ENCODE results near the gene RPS29. TPM values are rescaled to one million over a fixed set of nuclear protein-coding genes. Genes with fewer than 3 reads are reported as not detected.

Gene RPS29
- polyA plus RNA-seq, 1 donor from 2014 or later = 6,695 TPM

DNA sequence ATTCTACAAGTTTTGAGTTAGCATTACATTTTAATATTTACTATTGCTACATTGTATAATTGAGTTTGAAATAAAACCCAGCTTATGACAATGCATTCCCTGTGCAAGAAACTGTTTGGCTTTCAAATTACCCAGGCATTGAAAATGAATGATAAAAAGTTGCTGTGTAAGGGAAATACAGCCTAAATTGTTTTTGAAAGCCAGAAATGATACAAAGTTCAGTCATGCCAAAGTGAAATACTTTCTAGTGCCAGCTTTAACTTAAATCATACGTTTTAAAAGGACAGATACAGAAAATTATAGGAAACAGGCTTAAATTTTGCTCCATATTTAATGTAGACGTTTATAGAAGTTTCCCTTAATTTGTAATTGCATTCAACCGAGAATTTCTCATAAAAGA is 37.2 kb upstream of the RPS29 start:
- H2AFZ ChIP-seq (ENCODE audit: low read depth, low read length) = no peak overlapping the region
- no peaks in the 10 kb centered on the region for H4K20me1 ChIP-seq (ENCODE audit: insufficient read depth)
- no peaks in the 10 kb centered on the region for H3K9me2 ChIP-seq (ENCODE audit: insufficient read depth, low read length)
- H3K9me3 ChIP-seq (ENCODE audit: low read length) = no peaks in the 10 kb centered on the region
- no peak overlapping the region for H3K9ac ChIP-seq (ENCODE audit: low read length)
- H3K27me3 ChIP-seq (ENCODE audit: insufficient read depth, low read depth, low read length) = no peaks in the 10 kb centered on the region
- H3K4me3 ChIP-seq (ENCODE audit: low read length) = peak overlapping the region; percentile 96
- peak overlapping the region; percentile 86 for H3K4me2 ChIP-seq (ENCODE audit: low read length)
- TF ChIP-seq TAF1 (IDR thresholded peaks at IDR 0.05; ENCODE audit: low read depth) (no peak), EZH2 (IDR thresholded peaks at IDR 0.05; ENCODE audit: borderline replicate concordance, insufficient read depth, low read length, poor library complexity, severe bottlenecking) (no peak), EP300 (conservative IDR thresholded peaks at IDR 0.05; ENCODE audit: poor library complexity, severe bottlenecking) (no peak), SMC3 (conservative IDR thresholded peaks at IDR 0.05; ENCODE audit: poor library complexity) (no peak), RAD21 (conservative IDR thresholded peaks at IDR 0.05) (no peak), MXI1 (conservative IDR thresholded peaks at IDR 0.05; ENCODE audit: poor library complexity, severe bottlenecking) (no peak), POLR2AphosphoS5 (IDR thresholded peaks at IDR 0.05) (no peak)
- TF ChIP-seq, protein P1, sequence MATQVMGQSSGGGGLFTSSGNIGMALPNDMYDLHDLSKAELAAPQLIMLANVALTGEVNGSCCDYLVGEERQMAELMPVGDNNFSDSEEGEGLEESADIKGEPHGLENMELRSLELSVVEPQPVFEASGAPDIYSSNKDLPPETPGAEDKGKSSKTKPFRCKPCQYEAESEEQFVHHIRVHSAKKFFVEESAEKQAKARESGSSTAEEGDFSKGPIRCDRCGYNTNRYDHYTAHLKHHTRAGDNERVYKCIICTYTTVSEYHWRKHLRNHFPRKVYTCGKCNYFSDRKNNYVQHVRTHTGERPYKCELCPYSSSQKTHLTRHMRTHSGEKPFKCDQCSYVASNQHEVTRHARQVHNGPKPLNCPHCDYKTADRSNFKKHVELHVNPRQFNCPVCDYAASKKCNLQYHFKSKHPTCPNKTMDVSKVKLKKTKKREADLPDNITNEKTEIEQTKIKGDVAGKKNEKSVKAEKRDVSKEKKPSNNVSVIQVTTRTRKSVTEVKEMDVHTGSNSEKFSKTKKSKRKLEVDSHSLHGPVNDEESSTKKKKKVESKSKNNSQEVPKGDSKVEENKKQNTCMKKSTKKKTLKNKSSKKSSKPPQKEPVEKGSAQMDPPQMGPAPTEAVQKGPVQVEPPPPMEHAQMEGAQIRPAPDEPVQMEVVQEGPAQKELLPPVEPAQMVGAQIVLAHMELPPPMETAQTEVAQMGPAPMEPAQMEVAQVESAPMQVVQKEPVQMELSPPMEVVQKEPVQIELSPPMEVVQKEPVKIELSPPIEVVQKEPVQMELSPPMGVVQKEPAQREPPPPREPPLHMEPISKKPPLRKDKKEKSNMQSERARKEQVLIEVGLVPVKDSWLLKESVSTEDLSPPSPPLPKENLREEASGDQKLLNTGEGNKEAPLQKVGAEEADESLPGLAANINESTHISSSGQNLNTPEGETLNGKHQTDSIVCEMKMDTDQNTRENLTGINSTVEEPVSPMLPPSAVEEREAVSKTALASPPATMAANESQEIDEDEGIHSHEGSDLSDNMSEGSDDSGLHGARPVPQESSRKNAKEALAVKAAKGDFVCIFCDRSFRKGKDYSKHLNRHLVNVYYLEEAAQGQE (IDR thresholded peaks at IDR 0.05; ENCODE audit: borderline replicate concordance) = no peak
- TF ChIP-seq, protein P2, sequence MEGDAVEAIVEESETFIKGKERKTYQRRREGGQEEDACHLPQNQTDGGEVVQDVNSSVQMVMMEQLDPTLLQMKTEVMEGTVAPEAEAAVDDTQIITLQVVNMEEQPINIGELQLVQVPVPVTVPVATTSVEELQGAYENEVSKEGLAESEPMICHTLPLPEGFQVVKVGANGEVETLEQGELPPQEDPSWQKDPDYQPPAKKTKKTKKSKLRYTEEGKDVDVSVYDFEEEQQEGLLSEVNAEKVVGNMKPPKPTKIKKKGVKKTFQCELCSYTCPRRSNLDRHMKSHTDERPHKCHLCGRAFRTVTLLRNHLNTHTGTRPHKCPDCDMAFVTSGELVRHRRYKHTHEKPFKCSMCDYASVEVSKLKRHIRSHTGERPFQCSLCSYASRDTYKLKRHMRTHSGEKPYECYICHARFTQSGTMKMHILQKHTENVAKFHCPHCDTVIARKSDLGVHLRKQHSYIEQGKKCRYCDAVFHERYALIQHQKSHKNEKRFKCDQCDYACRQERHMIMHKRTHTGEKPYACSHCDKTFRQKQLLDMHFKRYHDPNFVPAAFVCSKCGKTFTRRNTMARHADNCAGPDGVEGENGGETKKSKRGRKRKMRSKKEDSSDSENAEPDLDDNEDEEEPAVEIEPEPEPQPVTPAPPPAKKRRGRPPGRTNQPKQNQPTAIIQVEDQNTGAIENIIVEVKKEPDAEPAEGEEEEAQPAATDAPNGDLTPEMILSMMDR (IDR thresholded peaks at IDR 0.05; ENCODE audit: poor library complexity, severe bottlenecking) = no peak
- peaks cover 53% of the 10 kb centered on the region for H3K79me2 ChIP-seq (replicated peaks; ENCODE audit: insufficient read depth, low read length)
- peaks cover 3% of the 10 kb centered on the region for H3F3A ChIP-seq (ENCODE audit: insufficient read depth, low read length, poor library complexity, severe bottlenecking)
- H3K36me3 ChIP-seq (ENCODE audit: insufficient read depth, low read length) = peaks cover under 1% of the 10 kb centered on the region
- no peak overlapping the region for H3K27ac ChIP-seq (ENCODE audit: low read length)

DNA sequence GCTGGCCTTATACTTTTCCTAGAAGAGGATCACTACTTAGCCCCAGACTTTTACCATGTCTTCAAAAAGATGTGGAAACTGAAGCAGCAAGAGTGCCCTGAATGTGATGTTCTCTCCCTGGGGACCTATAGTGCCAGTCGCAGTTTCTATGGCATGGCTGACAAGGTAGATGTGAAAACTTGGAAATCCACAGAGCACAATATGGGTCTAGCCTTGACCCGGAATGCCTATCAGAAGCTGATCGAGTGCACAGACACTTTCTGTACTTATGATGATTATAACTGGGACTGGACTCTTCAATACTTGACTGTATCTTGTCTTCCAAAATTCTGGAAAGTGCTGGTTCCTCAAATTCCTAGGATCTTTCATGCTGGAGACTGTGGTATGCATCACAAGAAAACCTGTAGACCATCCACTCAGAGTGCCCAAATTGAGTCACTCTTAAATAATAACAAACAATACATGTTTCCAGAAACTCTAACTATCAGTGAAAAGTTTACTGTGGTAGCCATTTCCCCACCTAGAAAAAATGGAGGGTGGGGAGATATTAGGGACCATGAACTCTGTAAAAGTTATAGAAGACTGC is 35.9 kb upstream of the RPS29 start:
- no peak for TF ChIP-seq EP300 (conservative IDR thresholded peaks at IDR 0.05; ENCODE audit: poor library complexity, severe bottlenecking)
- TF ChIP-seq, protein P2 (IDR thresholded peaks at IDR 0.05; ENCODE audit: poor library complexity, severe bottlenecking) = no peak
- no peak for TF ChIP-seq TAF1 (IDR thresholded peaks at IDR 0.05; ENCODE audit: low read depth)
- TF ChIP-seq EZH2 (IDR thresholded peaks at IDR 0.05; ENCODE audit: borderline replicate concordance, insufficient read depth, low read length, poor library complexity, severe bottlenecking) = no peak
- TF ChIP-seq, protein P1 (IDR thresholded peaks at IDR 0.05; ENCODE audit: borderline replicate concordance) = no peak
- TF ChIP-seq MXI1 (conservative IDR thresholded peaks at IDR 0.05; ENCODE audit: poor library complexity, severe bottlenecking) = no peak
- Histone ChIP-seq H3K4me3 (ENCODE audit: low read length) (peak overlapping the region; percentile 96), H2AFZ (ENCODE audit: low read depth, low read length) (no peak overlapping the region), H3K9ac (ENCODE audit: low read length) (no peak overlapping the region), H3K79me2 (replicated peaks; ENCODE audit: insufficient read depth, low read length) (peaks cover 54% of the 10 kb centered on the region), H3K4me2 (ENCODE audit: low read length) (peak overlapping the region; percentile 86), H3K27me3 (ENCODE audit: insufficient read depth, low read depth, low read length) (no peaks in the 10 kb centered on the region), H3K9me2 (ENCODE audit: insufficient read depth, low read length) (no peaks in the 10 kb centered on the region), H3K9me3 (ENCODE audit: low read length) (no peaks in the 10 kb centered on the region), H3F3A (ENCODE audit: insufficient read depth, low read length, poor library complexity, severe bottlenecking) (peaks cover 3% of the 10 kb centered on the region), H3K27ac (ENCODE audit: low read length) (no peak overlapping the region), H4K20me1 (ENCODE audit: insufficient read depth) (no peaks in the 10 kb centered on the region), H3K36me3 (ENCODE audit: insufficient read depth, low read length) (peaks cover 13% of the 10 kb centered on the region)
